Smooth muscle cell of the umbilical artery (primary cell): ENCODE measurements around the gene WWOX. TPM values are rescaled to one million over a fixed set of nuclear protein-coding genes. Genes with fewer than 3 reads are reported as not detected.

ENCODE experiments used
- total RNA-seq: library from RNA; depleted of rRNA; stranded (reverse); fragments of >200 nt; gene quantifications from 2 replicates; pipeline ENCODE4 v1.2.3, GENCODE V29; 2014

Gene WWOX
- 9.1 and 13.7 TPM in 2 replicates for total RNA-seq

DNA sequence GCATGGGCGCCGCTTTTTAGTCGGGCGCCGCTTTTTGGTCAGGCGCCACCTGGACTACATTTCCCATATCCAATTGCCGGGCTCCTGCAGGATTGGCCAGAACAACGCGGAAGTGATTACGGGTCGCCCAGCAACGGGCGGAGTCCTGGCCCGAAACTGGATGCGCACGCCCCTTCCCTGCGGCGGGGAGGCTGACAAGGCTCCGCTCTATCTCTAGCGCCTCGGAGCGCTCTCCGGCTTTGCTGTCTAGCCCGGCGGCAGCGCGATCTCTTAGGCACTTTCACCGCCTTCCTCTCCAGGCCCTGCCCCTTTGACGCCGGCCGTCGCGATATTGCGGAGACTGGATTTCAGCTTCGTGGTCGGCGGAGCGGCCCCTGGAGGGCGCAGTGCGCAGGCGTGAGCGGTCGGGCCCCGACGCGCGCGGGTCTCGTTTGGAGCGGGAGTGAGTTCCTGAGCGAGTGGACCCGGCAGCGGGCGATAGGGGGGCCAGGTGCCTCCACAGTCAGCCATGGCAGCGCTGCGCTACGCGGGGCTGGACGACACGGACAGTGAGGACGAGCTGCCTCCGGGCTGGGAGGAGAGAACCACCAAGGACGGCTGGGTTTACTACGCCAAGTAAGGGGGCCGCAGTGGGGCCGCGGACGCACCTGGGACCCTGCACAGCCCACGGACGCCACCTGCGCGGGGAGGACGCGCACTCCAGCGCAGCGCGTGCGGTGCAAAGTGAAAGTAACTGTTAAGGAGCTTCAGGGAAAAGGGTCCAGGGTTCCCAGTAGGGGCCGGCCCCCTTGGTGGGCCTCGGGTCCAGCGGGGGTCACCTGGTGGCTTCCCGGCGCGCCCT lies at the start of gene WWOX:
Gene WWOX (plus strand): TSS at position 384 of the 841 bp plus-strand sequence.

Other genes with a start within 250 kb of the WWOX start
- 0.05 TPM in 1 of 2 replicates, not detected in the other for gene CLEC3A, start 77.1 kb upstream of the WWOX start, total RNA-seq